Fibroblast of skin of right quadriceps (primary cell): ENCODE data around the gene MRPL18.

Source experiments
- DNase-seq: peaks from one replicate; pipeline ENCODE4 v3.0.0-alpha.2; 2013

The MRPL18 gene

GRCh38 chr6:159844737-159845645, 54.7 kb downstream of the MRPL18 start:
- no peak for DNase-seq
